Left forelimb (tissue), 1 donor: Measurements from ENCODE around the gene IL3.

ENCODE experiments used
- DNase-seq: peaks from one replicate; pipeline ENCODE4 v3.0.0-alpha.2; 2018; ENCODE audit warnings: low spot score

IL3 gene

DNA sequence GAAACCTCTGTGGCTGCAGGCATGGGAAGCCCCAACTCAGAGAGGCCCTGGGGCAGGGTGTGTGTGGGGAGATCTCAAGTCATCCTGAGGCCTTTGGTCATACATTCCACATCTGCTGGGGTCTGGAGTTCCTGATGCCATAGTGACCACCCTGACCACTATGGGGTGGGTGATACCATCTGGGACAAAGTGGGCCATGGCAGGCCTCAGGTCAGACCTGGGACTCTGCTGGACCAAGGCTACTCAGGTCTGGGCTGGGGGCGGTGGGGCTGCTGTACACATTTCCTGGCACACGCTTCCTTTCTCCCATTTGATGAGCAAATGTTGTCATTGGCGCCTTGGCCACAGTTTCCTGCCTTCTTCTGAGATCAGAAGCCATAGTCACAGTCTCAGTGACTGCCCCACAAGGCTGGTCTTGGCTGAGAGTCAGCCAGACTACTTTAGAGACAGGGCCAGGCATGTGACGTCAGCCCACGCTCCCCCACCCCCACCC, 33.9 kb upstream of the IL3 start:
- no peak for DNase-seq

DNA sequence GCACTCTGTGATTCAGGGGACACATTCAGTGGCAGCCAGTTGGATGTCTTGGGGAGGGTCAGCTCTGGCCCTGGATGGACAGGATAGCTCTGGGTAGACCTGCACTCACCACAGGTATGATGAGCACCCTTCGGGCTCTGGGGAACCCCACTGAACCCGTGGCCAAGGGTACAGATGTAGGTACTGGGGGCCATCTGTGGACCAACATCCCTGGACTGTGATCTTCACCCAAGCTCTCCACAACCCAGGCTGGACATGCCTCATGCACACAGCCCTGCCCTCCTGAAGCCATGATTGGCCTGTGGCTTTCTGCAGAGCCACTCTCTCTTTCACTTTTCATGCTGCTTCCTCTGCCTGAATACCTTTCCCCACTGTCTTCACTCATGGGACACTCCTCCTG, 33.4 kb upstream of the IL3 start:
- DNase-seq, result no peak

DNA sequence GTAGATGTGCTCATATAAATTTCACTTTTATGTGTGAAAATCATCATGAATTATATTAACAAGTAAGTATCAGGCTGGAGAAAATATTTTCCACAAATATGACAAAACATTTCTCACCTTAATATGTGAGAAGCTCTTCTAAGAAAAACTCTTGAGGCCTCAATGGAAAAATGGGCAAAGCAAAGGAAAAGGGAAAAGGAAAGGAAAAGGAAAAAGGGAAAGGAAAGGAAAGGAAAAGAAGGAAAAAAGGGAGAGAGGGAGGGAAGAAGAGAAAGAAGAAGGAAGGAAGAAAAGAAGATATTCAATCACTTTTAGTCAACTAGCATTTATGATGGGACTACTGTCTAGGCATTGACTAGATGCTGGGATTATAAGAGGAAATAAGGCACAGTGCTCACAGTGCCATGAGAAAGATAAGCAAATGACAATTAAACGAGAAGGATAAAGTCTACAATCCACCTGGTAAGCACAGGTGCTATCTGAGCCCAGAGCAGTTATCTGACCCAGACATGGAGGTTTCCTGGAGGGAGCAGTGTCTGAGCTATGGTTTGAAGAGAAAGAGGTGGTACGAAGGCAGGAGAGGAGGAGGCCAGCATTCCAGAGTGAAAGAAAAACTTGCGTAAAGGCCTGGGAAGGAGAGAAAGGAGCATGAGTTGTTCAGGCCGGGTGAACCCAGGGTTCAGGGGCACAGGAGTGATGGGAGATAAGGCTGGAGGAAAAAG, 30.7 kb upstream of the IL3 start:
- DNase-seq, result no peak

- DNase-seq, result no peak
Observed at GRCh38 chr5:132030610-132031009, 29.8 kb upstream of the IL3 start.

DNA sequence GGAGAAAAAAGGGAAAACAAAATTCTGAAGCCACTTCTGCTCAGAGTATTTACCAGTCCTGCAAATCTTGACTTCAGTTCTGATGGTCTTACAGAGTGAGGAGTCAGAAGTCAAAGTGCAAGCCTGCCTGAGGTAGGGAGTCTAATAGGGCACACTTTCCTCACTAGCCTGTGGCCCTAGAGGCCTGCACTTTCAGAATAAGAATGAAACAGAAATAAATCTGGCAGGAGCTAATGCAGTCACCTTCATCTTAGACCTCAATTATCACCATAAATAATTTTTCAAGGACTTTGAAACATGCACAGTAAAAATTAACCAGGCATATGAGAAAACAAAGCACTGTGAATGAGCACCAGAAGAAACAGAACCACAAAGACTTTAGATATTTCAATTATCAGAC, 28.3 kb upstream of the IL3 start:
- no peak for DNase-seq

- DNase-seq, result no peak
Observed at GRCh38 chr5:132033122-132033521, 27.3 kb upstream of the IL3 start.

DNA sequence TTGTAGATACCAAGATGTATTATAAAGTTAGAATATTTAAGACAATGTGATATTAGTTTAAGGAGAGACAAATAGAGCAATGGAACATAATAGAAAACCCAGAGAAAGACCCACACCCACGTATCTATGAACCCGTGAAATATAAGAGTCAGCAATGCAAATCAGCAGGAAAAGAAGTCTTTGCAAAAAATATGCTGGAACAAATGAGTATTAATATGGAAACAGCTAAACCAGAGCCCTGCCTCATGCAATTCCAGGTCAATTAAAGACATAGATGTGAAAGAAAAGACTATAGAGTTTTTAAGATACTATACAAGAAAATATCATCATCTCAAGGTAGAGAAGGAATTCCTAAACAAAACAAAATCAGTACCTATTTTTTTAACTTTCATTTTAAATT, 23.1 kb upstream of the IL3 start:
- DNase-seq, result no peak

DNA sequence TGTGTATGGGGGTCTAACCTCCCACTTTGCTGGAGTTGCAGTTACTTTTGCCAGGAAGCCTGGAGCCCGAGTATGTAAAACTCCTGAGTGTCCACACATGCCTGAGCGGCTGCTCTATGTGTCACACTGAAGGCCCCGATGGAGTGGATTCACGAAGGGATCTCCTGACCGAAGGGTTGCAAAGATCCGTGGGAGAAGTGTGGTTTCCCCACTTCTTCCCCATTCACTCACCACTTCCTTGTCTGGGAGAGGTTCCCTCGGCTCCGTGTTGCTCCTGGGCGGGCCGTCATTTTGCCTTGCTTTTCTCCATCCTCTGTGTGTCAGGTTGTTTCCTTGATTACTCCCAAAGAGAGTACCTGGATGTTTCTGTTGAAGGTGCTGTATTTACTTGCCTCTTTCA, 16.2 kb upstream of the IL3 start:
- DNase-seq, result no peak

DNA sequence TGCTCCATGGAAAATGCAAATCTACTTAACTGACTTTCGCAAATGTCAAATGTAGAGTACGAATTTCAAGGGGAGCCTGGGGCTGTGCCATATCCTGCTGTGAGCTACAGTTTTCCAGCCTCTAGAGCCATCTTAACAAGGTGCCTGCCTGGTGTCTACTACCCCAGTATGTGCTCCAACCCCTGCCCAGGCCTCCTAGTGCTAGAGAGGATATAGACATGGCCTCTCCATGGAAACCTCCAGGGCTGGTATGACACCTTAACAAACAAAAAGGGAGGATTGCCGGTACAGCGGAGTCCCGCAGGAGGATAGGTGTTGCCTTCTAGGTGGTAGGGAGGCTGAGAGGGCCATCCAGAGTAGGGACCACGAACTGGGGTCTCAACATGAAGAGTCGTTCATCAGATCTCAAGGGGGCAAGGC, 13.6 kb upstream of the IL3 start:
- no peak for DNase-seq

GRCh38 chr5:132049093-132049492, 11.4 kb upstream of the IL3 start:
- no peak for DNase-seq

- no peak for DNase-seq
Observed at GRCh38 chr5:132049559-132049958, 10.9 kb upstream of the IL3 start.

GRCh38 chr5:132050136-132050535, 10.3 kb upstream of the IL3 start:
- DNase-seq, result no peak

DNA sequence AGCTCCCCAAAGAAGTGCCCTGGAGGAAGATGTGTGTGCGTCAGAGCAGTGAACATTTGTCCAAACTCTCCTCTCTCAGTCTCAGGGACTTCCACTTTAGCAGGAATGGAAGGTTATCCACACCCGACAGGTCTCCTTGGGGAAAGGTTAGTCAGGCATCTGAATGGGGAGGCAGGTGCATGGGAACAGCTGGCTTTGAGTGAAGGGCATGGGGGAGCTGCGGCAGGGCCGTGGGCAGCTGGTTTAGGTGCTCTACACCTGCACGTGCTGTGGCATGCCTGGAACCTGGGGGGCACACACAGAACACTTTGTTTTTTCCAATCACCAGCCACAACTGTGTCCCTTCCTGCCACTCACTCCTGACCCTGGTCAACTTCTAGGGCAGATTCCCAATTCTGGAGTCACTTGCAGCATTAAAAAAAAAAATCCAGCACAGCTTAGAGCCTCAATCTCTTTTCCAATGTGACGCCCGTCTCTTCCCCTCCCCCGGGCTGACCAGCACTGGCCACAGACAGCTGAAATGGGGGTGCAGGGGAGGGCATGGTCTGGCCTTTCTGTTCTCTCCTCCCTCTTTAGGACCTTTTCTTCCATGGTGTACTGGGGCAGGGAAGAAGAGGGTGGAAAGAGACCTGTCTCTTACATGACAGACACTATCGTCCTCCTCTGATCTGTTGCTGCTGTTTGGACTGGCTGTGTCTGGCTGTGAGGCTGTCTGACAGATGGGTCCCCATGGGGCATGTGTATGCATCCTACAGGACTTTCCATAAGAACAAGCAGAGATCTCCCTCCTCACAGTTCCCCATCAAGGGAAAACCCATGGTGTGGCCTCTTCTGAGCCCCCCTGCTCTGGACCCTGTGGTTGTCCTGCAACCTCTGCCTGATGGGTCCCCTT, 9.5 kb upstream of the IL3 start:
- no peak for DNase-seq

- no peak for DNase-seq
Observed at GRCh38 chr5:132052520-132052919, 7.9 kb upstream of the IL3 start.

DNA sequence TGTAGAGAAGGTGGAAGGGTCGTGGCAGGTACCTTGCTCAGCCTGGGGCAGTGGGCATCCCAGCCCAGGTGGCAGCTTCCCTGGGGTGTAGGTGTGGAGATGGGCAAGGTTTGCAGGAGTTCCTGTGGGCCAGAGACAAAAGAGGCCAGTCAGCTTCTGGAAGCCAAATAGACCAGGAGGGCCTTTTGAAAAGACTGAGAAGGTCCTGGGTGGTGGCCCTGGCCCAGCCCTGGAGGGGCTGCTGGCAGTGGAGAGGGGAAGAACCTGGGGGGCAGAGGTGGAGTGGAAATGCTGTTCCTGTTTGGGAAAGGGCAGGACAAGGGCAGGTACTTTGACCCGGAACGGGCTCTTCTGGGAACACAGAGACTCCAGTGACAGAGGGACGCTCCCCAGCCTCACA, 7.0 kb upstream of the IL3 start:
- peak; percentile 44 for DNase-seq

DNA sequence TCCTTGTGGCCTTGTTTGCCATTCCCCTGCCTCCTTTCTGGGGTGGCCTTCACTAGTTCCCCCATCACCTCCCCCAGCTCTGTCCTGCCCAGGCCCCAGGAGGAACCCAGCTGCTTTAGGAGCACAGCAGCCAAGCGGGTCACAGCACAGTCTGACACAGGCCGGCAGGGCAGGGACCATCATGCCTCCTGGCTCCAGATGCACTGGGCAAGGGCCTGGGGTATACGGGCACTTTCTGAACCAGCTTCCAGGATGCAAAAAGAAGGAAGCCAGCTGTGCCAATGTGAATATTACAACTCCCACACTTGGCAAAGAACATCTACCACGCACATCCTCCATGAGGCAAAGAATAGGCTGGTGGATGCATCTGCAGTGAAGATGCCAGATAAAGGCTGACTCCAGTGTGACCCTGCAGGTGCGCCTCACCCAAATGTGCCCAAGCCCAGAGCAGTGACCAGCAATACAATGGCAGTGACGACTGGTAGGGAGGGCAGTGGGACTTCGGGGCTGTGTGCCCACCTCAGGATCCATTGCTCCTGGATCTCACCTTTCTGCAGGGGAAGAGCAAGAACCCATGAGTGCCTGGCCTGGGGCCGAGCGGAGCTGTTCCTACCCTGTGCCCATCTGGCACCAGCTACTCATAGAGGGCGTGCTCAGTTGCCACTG, 6.3 kb upstream of the IL3 start:
- peak; percentile 52 for DNase-seq

GRCh38 chr5:132054697-132055440, 5.6 kb upstream of the IL3 start:
- DNase-seq, result peak; percentile 57

DNA sequence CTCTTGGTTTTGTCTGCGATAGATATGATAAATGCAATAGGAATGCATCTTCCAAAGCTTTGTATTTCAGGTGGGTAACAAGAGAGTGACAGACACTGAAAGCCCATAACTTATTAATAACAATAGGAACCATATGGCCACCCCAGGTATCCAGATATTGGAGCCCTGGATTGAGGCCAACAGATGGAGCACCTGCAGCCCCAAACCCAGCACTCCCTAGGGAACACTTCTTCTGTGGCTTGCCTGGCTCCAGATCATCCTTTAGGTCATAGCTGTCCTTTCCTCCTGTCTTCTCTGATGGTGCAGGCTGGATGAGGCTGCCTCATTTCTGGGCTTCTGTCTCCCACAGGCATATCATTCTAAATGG, 5.0 kb upstream of the IL3 start:
- no peak for DNase-seq

DNA sequence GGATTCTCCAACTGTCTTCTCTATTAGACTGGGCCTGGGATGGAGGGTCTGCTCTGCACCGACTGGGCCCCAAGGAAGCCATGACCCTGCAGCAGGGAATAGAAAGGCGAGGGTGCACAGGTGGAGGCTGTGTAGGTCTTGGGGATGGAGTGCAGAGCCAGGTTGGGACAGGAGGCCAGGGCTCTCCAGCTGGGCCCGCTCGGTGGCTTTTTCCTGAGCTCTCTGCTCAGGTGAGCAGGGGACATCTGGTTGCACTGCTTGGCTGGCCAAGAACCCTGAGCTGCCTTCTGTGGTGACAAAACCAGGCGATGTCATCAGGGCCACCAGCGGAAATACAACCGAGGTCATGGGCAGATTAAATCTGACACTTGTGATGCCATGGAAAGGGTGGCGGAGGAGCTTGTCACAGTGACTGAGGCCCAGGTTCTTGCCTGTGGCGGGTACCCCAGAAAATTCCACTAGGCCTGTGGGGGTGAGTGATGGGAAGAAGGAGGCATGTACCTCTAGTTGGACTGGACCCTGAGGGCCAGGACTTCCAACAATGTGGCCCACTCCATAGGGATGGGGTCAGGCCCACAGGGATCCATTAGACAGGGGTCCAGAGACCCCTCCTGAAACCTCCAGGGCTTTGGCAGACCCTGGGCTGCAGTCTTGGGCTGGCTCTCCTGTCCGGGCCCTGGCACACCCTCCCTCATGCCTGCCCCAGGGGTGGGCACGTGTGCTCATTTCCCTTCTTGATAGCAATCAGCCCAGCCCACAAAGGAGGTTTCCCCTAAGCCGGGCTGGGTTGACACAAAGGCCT, 4.4 kb upstream of the IL3 start:
- DNase-seq, result peak; percentile 44

GRCh38 chr5:132056610-132057497, 3.6 kb upstream of the IL3 start:
- peak; percentile 49 for DNase-seq
